Measurements from ENCODE around the gene DENND1A.

GRCh38 chr9:123372766-123373446, 557.0 kb downstream of the DENND1A start:
- TF ChIP-seq CTCF (IDR thresholded peaks at IDR 0.05), result no peak
- no peak for TF ChIP-seq POLR2A (IDR thresholded peaks at IDR 0.05)
- TF ChIP-seq POLR2AphosphoS5 (IDR thresholded peaks at IDR 0.05), result no peak
- no peak for TF ChIP-seq EP300 (IDR thresholded peaks at IDR 0.05)
